KBM-7 (cell line): ENCODE measurements around the gene BAZ1A.
"Not testable (repeated sequence)": the region's sequence is repeated elsewhere in the genome, so short reads cannot be mapped to it uniquely, and the experiment has no call there.

ENCODE experiments used
- DNase-seq: peaks from one replicate; pipeline ENCODE4 v3.0.0-alpha.2; 2015
- in situ Hi-C: fragments of 300-500 bp; cut with MboI; formaldehyde crosslinking; loops from 2 replicates; pipeline ENCODE4 v1.14.3; 2020; ENCODE audit warnings: low sequenced_read_pairs, low pct_unique_long_range_greater_than_20kb, mixed read lengths

The BAZ1A gene

GRCh38 chr14:34737079-34737478, 138.1 kb downstream of the BAZ1A start:
- not testable (repeated sequence) for DNase-seq

GRCh38 chr14:34733245-34733644, 141.9 kb downstream of the BAZ1A start:
- in situ Hi-C loops: no loop called here
- no peak for DNase-seq

More at GRCh38 chr14:34737079-34737478, 138.1 kb downstream of the BAZ1A start:
- in situ Hi-C loops: not testable (repeated sequence)

- peak; percentile 29 for DNase-seq
- in situ Hi-C loops: no loop called here
Observed at GRCh38 chr14:34732802-34733201, 142.4 kb downstream of the BAZ1A start.

- in situ Hi-C loops: no loop called here
Observed at GRCh38 chr14:34723867-34724266, 151.3 kb downstream of the BAZ1A start.

GRCh38 chr14:34722723-34723545, 152.2 kb downstream of the BAZ1A start:
- in situ Hi-C loops: no loop called here
- peak; percentile 79 for DNase-seq

More at GRCh38 chr14:34723867-34724266, 151.3 kb downstream of the BAZ1A start:
- DNase-seq: no peak

- in situ Hi-C loops: no loop called here
- no peak for DNase-seq
Observed at GRCh38 chr14:34721129-34721528, 154.0 kb downstream of the BAZ1A start.

GRCh38 chr14:34718750-34719304, 156.3 kb downstream of the BAZ1A start:
- in situ Hi-C loops: no loop called here

GRCh38 chr14:34715127-34715863, 159.9 kb downstream of the BAZ1A start:
- in situ Hi-C loops: no loop called here
- DNase-seq: no peak

More at GRCh38 chr14:34718750-34719304, 156.3 kb downstream of the BAZ1A start:
- DNase-seq: no peak

- DNase-seq: peak; percentile 74
- in situ Hi-C loops: no loop called here
Observed at GRCh38 chr14:34714320-34715126, 160.6 kb downstream of the BAZ1A start, which contains the start of gene CFL2. CFL2 (minus strand) TSS chr14:34714593; CDS start chr14:34714540, 53 bp downstream.

GRCh38 chr14:34713681-34714319, 161.4 kb downstream of the BAZ1A start:
- DNase-seq: peak; percentile 57
- in situ Hi-C loops: no loop called here

- no peak for DNase-seq
- in situ Hi-C loops: no loop called here
Observed at GRCh38 chr14:34713122-34713680, 162.0 kb downstream of the BAZ1A start.

GRCh38 chr14:34711796-34712712, 163.1 kb downstream of the BAZ1A start:
- in situ Hi-C loops: no loop called here
- no peak for DNase-seq

GRCh38 chr14:34711169-34711568, 164.0 kb downstream of the BAZ1A start:
- in situ Hi-C loops: no loop called here
- DNase-seq: no peak

- DNase-seq: no peak
- in situ Hi-C loops: no loop called here
Observed at GRCh38 chr14:34710744-34711143, 164.4 kb downstream of the BAZ1A start.

GRCh38 chr14:34710006-34710405, 165.2 kb downstream of the BAZ1A start:
- in situ Hi-C loops: no loop called here
- no peak for DNase-seq

GRCh38 chr14:34707722-34708121, 167.4 kb downstream of the BAZ1A start:
- no peak for DNase-seq
- in situ Hi-C loops: no loop called here
